ENCODE results near the gene THSD4. TPM values are rescaled to one million over a fixed set of nuclear protein-coding genes. Genes with fewer than 3 reads are reported as not detected.

The THSD4 gene
- total RNA-seq, 2 experiments from 2014 or later = not detected

DNA sequence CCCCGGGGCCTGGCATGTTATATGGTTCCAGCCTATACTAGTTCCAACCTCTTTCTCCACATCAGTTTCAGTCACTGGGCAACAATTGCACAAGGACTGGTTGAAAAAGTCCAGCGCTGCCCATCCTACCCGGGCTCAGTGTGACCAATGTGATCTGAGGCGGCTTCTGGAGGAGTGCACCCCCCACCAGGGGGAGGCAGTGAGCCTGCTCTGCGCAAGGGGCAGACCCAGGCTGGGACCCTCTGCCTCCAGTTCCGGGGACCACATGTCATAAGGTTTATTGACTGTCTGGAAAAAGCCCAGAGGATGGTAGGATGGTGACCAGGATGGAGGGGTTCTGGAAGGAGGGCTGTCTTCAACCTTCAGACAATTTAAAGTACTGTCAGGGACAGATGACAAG lies 669.4 kb downstream of the THSD4 start:
- TF ChIP-seq, protein P1, sequence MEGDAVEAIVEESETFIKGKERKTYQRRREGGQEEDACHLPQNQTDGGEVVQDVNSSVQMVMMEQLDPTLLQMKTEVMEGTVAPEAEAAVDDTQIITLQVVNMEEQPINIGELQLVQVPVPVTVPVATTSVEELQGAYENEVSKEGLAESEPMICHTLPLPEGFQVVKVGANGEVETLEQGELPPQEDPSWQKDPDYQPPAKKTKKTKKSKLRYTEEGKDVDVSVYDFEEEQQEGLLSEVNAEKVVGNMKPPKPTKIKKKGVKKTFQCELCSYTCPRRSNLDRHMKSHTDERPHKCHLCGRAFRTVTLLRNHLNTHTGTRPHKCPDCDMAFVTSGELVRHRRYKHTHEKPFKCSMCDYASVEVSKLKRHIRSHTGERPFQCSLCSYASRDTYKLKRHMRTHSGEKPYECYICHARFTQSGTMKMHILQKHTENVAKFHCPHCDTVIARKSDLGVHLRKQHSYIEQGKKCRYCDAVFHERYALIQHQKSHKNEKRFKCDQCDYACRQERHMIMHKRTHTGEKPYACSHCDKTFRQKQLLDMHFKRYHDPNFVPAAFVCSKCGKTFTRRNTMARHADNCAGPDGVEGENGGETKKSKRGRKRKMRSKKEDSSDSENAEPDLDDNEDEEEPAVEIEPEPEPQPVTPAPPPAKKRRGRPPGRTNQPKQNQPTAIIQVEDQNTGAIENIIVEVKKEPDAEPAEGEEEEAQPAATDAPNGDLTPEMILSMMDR (IDR thresholded peaks at IDR 0.05) = peak; percentile 40
- H3K4me1 Mint-ChIP-seq (ENCODE audit: low read depth) = peaks cover 6% of the 10 kb centered on the region
- H3K9me3 Mint-ChIP-seq = no peaks in the 10 kb centered on the region
- CTCF ChIA-PET = no interaction called here
- Histone ChIP-seq H3K27me3 (ENCODE audit: control insufficient read depth in 1 of 2, insufficient read depth in 2 of 2, low read length in 2 of 2) (no peaks in the 10 kb centered on the region), H3K9me3 (ENCODE audit: control insufficient read depth in 1 of 2, insufficient read depth in 1 of 2, low read length in 2 of 2) (peaks cover 0 to 4% of the 10 kb centered on the region in 2 experiments), H3K4me1 (ENCODE audit: insufficient read depth, low read length) (peaks cover 4% of the 10 kb centered on the region), H3K36me3 (ENCODE audit: insufficient read depth, low read length) (no peaks in the 10 kb centered on the region), H3K4me3 (ENCODE audit: low read length) (no peak overlapping the region), H3K27ac (ENCODE audit: low read depth in 1 of 2, low read length in 2 of 2) (no peak overlapping the region)
- no peak overlapping the region for H3K27ac Mint-ChIP-seq
- H3K36me3 Mint-ChIP-seq (ENCODE audit: low read depth) = no peaks in the 10 kb centered on the region
- no peak overlapping the region for H3K4me3 Mint-ChIP-seq
- H3K27me3 Mint-ChIP-seq = peaks cover 29% of the 10 kb centered on the region
- intact Hi-C loops (cut with DNase I, micrococcal nuclease) = no loop called here
- ATAC-seq (ENCODE audit: poor library complexity) (no peak), DNase-seq (peak in 3 of 14 experiments; percentile 14 to 34 (median 20))
- POLR2A ChIA-PET = no interaction called here

DNA sequence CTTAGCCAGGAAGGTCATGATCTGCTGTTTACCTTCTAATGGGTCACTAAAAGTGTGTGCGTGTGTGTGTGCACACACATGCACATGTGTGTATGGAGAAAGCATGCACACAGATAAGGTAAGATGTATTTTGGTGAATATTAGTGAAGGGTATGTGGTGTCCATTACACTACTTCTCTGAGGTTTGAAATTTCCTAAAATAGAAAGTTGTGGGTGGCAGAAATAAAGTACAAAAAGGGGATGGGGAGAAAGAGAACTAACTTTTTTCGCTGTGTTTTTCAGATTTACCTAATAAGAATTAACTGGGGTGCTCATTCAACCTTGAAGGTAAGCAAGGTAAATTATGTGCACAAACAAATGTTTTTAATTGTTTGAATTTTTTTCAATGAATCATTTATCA lies 670.7 kb downstream of the THSD4 start:
- H3K4me1 Mint-ChIP-seq (ENCODE audit: low read depth) = no peaks in the 10 kb centered on the region
- no peaks in the 10 kb centered on the region for H3K4me1 ChIP-seq (ENCODE audit: insufficient read depth, low read length)
- TF ChIP-seq, protein P1 (IDR thresholded peaks at IDR 0.05) = no peak
- ChIA-PET CTCF (no interaction called here), POLR2A (no interaction called here)
- H3K27me3 ChIP-seq (ENCODE audit: control insufficient read depth in 1 of 2, insufficient read depth in 2 of 2, low read length in 2 of 2) = no peaks in the 10 kb centered on the region
- ATAC-seq (ENCODE audit: poor library complexity) (no peak), DNase-seq (no peak)
- H3K27ac Mint-ChIP-seq = no peak overlapping the region
- intact Hi-C loops (cut with DNase I, micrococcal nuclease) = no loop called here
- H3K36me3 ChIP-seq (ENCODE audit: insufficient read depth, low read length) = no peaks in the 10 kb centered on the region
- no peak overlapping the region for H3K27ac ChIP-seq (ENCODE audit: low read depth in 1 of 2, low read length in 2 of 2)
- no peaks in the 10 kb centered on the region for H3K36me3 Mint-ChIP-seq (ENCODE audit: low read depth)
- H3K9me3 ChIP-seq (ENCODE audit: control insufficient read depth in 1 of 2, insufficient read depth in 1 of 2, low read length in 2 of 2) = peaks cover 0 to 4% of the 10 kb centered on the region in 2 experiments
- peaks cover 20% of the 10 kb centered on the region for H3K27me3 Mint-ChIP-seq
- H3K4me3 ChIP-seq (ENCODE audit: low read length) = no peak overlapping the region
- no peaks in the 10 kb centered on the region for H3K9me3 Mint-ChIP-seq
- no peak overlapping the region for H3K4me3 Mint-ChIP-seq

GRCh38 chr15:71786673-71787072 lies 671.4 kb downstream of the THSD4 start:
- H3K27me3 Mint-ChIP-seq = peaks cover 14% of the 10 kb centered on the region
- H3K36me3 Mint-ChIP-seq (ENCODE audit: low read depth) = no peaks in the 10 kb centered on the region
- ChIA-PET POLR2A (no interaction called here), CTCF (no interaction called here)
- no peak for DNase-seq
- Histone ChIP-seq H3K36me3 (ENCODE audit: insufficient read depth, low read length) (no peaks in the 10 kb centered on the region), H3K4me1 (ENCODE audit: insufficient read depth, low read length) (no peaks in the 10 kb centered on the region), H3K27me3 (ENCODE audit: control insufficient read depth in 1 of 2, insufficient read depth in 2 of 2, low read length in 2 of 2) (no peaks in the 10 kb centered on the region), H3K9me3 (ENCODE audit: control insufficient read depth in 1 of 2, insufficient read depth in 1 of 2, low read length in 2 of 2) (peaks cover 0 to 4% of the 10 kb centered on the region in 2 experiments), H3K27ac (ENCODE audit: low read depth in 1 of 2, low read length in 2 of 2) (no peak overlapping the region), H3K4me3 (ENCODE audit: low read length) (no peak overlapping the region)
- H3K9me3 Mint-ChIP-seq = no peaks in the 10 kb centered on the region
- ATAC-seq (ENCODE audit: poor library complexity) = no peak
- no peak overlapping the region for H3K4me3 Mint-ChIP-seq
- TF ChIP-seq, protein P1 (IDR thresholded peaks at IDR 0.05) = no peak
- H3K4me1 Mint-ChIP-seq (ENCODE audit: low read depth) = no peaks in the 10 kb centered on the region
- intact Hi-C loops (cut with DNase I, micrococcal nuclease) = no loop called here
- no peak overlapping the region for H3K27ac Mint-ChIP-seq

Data from CD4-positive, alpha-beta T cell (primary cell).